ENCODE data around the gene ABCB10. TPM values are rescaled to one million over a fixed set of nuclear protein-coding genes. Genes with fewer than 3 reads are reported as not detected.

The ABCB10 gene
- total RNA-seq, 4 donors from 2014 or later, result 13.4 to 20.7 (median 17.6) TPM

- TF ChIP-seq, protein P1, sequence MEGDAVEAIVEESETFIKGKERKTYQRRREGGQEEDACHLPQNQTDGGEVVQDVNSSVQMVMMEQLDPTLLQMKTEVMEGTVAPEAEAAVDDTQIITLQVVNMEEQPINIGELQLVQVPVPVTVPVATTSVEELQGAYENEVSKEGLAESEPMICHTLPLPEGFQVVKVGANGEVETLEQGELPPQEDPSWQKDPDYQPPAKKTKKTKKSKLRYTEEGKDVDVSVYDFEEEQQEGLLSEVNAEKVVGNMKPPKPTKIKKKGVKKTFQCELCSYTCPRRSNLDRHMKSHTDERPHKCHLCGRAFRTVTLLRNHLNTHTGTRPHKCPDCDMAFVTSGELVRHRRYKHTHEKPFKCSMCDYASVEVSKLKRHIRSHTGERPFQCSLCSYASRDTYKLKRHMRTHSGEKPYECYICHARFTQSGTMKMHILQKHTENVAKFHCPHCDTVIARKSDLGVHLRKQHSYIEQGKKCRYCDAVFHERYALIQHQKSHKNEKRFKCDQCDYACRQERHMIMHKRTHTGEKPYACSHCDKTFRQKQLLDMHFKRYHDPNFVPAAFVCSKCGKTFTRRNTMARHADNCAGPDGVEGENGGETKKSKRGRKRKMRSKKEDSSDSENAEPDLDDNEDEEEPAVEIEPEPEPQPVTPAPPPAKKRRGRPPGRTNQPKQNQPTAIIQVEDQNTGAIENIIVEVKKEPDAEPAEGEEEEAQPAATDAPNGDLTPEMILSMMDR (IDR thresholded peaks at IDR 0.05; ENCODE audit: low read depth), result no peak
Measured at GRCh38 chr1:229557200-229557850, 1.2 kb downstream of the ABCB10 start.

GRCh38 chr1:229554886-229555621 is 3.5 kb downstream of the ABCB10 start:
- TF ChIP-seq, protein P1 (IDR thresholded peaks at IDR 0.05; ENCODE audit: low read depth), result no peak

GRCh38 chr1:229553621-229554130 is 4.8 kb downstream of the ABCB10 start:
- TF ChIP-seq, protein P1 (IDR thresholded peaks at IDR 0.05; ENCODE audit: low read depth), result no peak

- TF ChIP-seq, protein P1 (IDR thresholded peaks at IDR 0.05; ENCODE audit: low read depth), result no peak
Measured at GRCh38 chr1:229552732-229553131, 5.8 kb downstream of the ABCB10 start.

- TF ChIP-seq, protein P1 (IDR thresholded peaks at IDR 0.05; ENCODE audit: low read depth), result no peak
Measured at GRCh38 chr1:229550812-229551567, 7.5 kb downstream of the ABCB10 start.

GRCh38 chr1:229547542-229547941 is 11.0 kb downstream of the ABCB10 start:
- TF ChIP-seq, protein P1 (IDR thresholded peaks at IDR 0.05; ENCODE audit: low read depth), result no peak

GRCh38 chr1:229544587-229544986 is 13.9 kb downstream of the ABCB10 start:
- TF ChIP-seq, protein P1 (IDR thresholded peaks at IDR 0.05; ENCODE audit: low read depth), result no peak

Data from subcutaneous adipose tissue (tissue), 4 donors.